Loucy (cell line): ENCODE data around the gene MIEN1.
"Not testable (repeated sequence)": the region's sequence is repeated elsewhere in the genome, so short reads cannot be mapped to it uniquely, and the experiment has no call there.

Experiments used
- EZH2phosphoT487 ChIP-seq: fragments of 200-600 bp; IDR thresholded peaks from 2 replicates; pipeline ENCODE4 v1.6.1; 2018; ENCODE audit warnings: antibody characterized with exemption, mild to moderate bottlenecking, moderate library complexity, borderline replicate concordance
- TF ChIP-seq, protein P1 (sequence below): fragments of 200-600 bp; sonication (generic); conservative IDR thresholded peaks from 2 replicates; pipeline ENCODE4 v1.5.1; 2014; ENCODE audit warnings: mild to moderate bottlenecking, antibody characterized with exemption, low read length

DNA sequence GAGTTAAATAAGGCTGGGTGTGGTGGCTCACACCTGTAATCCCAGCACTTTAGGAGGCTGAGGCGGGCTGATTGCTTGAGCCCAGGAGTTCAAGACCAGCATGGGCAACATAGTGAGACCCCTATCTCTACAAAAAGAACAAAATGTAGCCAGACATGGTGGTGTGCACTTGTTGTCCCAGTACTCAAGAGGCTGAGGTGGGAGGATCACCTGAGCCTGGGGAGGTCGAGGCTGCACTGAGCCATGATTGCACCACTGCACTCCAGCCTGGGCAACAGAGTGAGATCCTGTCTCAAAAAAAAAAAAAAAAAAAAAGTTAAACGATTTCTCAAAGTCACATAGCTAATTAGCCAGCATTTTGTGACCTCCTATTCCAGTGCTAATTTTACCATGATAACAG lies 33.8 kb upstream of the MIEN1 start:
- TF ChIP-seq, protein P1, sequence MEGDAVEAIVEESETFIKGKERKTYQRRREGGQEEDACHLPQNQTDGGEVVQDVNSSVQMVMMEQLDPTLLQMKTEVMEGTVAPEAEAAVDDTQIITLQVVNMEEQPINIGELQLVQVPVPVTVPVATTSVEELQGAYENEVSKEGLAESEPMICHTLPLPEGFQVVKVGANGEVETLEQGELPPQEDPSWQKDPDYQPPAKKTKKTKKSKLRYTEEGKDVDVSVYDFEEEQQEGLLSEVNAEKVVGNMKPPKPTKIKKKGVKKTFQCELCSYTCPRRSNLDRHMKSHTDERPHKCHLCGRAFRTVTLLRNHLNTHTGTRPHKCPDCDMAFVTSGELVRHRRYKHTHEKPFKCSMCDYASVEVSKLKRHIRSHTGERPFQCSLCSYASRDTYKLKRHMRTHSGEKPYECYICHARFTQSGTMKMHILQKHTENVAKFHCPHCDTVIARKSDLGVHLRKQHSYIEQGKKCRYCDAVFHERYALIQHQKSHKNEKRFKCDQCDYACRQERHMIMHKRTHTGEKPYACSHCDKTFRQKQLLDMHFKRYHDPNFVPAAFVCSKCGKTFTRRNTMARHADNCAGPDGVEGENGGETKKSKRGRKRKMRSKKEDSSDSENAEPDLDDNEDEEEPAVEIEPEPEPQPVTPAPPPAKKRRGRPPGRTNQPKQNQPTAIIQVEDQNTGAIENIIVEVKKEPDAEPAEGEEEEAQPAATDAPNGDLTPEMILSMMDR, result not testable (repeated sequence)
- not testable (repeated sequence) for TF ChIP-seq EZH2phosphoT487
